Osteoblast (primary cell): ENCODE data around the gene BHLHE40. TPM values are rescaled to one million over a fixed set of nuclear protein-coding genes. Genes with fewer than 3 reads are reported as not detected.
A peak's percentile ranks its signal among the peaks of the same experiment; 100 is the strongest.

Experiments
- DNase-seq: peaks from one replicate; pipeline ENCODE4 v3.0.0; 2011; ENCODE audit warnings: low spot score, mixed read lengths; ENCODE audit not compliant: insufficient read length; ENCODE audit errors: missing footprints
- H2AFZ ChIP-seq: 2 replicates; pipeline ENCODE4 v1.6.0; 2011; ENCODE audit warnings: mild to moderate bottlenecking, low read length
- H3K27ac ChIP-seq: 2 replicates; pipeline ENCODE4 v1.5.1; 2011; ENCODE audit warnings: mild to moderate bottlenecking, low read depth, low read length, moderate library complexity
- H3K27me3 ChIP-seq: 2 replicates; pipeline ENCODE4 v1.6.0; 2012; ENCODE audit warnings: mild to moderate bottlenecking, control low read depth, inconsistent platforms, low read length, moderate library complexity; ENCODE audit not compliant: insufficient read depth
- H3K36me3 ChIP-seq: 2 replicates; pipeline ENCODE4 v1.5.1; 2011; ENCODE audit warnings: mild to moderate bottlenecking, low read length, control low read depth, moderate library complexity; ENCODE audit not compliant: insufficient read depth
- H3K4me1 ChIP-seq: 2 replicates; pipeline ENCODE4 v1.5.1; 2011; ENCODE audit warnings: mild to moderate bottlenecking, low read length, control low read depth, moderate library complexity; ENCODE audit not compliant: insufficient read depth
- H3K4me2 ChIP-seq: 2 replicates; pipeline ENCODE4 v1.6.0; 2011; ENCODE audit warnings: mild to moderate bottlenecking, low read length; ENCODE audit not compliant: insufficient read depth
- H3K4me3 ChIP-seq: fragments of 200-600 bp; sonication (generic); 3 replicates; pipeline ENCODE4 v1.5.1; 2012; ENCODE audit warnings: mild to moderate bottlenecking, low read length, inconsistent platforms; ENCODE audit not compliant: insufficient read depth
- H3K79me2 ChIP-seq: 2 replicates; pipeline ENCODE4 v1.6.0; 2012; ENCODE audit warnings: mild to moderate bottlenecking, low read length, control low read depth, inconsistent platforms; ENCODE audit not compliant: insufficient read depth
- H3K9me3 ChIP-seq: 2 replicates; pipeline ENCODE4 v1.5.1; 2011; ENCODE audit warnings: low read depth, low read length, control low read depth
- H4K20me1 ChIP-seq: 2 replicates; pipeline ENCODE4 v1.6.0; 2012; ENCODE audit warnings: mild to moderate bottlenecking, low read length, control low read depth; ENCODE audit not compliant: insufficient read depth
- total RNA-seq: library from RNA; depleted of rRNA; stranded (reverse); fragments of >200 nt; gene quantifications from 2 replicates; pipeline ENCODE4 v1.2.3, GENCODE V29; 2012
- TF ChIP-seq, protein P1 (sequence below): IDR thresholded peaks from 2 replicates; pipeline ENCODE4 v1.5.1; 2011; ENCODE audit warnings: mild to moderate bottlenecking, low read depth, low read length, moderate library complexity; ENCODE audit errors: extremely low read depth

Gene BHLHE40
- total RNA-seq, 1 donor, result 70.2 TPM

DNA sequence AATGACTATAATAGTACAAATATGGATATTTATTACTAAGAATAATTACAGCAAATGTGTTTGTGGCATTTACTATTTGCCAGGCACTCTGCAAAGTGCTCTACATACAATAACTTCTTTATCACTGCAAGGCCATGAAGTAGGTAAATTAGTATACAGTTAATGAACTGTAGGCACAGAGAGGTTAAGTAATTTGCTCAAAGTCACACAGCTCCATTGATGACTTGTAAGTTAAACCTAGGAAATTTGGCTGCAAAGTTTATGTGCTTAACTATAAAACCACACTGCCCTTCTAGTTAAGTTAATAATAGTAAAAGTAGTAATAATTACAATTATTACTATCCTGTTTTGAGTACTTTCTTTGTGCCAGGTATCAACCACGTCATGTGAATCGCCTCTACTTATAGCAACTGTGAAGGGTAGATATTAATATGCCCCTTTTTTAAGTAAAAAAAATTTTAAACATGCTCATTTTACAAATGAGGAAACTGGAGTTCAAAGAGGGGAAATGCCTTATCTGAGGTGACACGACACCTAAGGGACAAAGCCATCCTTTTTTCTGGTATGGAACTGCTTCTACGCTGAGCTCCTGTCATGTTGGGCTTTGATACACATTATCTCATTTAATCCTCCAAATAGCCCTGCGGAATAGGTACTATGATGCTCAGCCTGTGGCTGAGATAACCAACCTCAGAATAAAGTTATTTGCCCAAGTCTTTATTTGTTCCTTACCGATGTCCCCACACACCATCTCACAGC, 8.5 kb downstream of the BHLHE40 start:
- TF ChIP-seq, protein P1, sequence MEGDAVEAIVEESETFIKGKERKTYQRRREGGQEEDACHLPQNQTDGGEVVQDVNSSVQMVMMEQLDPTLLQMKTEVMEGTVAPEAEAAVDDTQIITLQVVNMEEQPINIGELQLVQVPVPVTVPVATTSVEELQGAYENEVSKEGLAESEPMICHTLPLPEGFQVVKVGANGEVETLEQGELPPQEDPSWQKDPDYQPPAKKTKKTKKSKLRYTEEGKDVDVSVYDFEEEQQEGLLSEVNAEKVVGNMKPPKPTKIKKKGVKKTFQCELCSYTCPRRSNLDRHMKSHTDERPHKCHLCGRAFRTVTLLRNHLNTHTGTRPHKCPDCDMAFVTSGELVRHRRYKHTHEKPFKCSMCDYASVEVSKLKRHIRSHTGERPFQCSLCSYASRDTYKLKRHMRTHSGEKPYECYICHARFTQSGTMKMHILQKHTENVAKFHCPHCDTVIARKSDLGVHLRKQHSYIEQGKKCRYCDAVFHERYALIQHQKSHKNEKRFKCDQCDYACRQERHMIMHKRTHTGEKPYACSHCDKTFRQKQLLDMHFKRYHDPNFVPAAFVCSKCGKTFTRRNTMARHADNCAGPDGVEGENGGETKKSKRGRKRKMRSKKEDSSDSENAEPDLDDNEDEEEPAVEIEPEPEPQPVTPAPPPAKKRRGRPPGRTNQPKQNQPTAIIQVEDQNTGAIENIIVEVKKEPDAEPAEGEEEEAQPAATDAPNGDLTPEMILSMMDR, result no peak
- H4K20me1 ChIP-seq, result peaks cover 8% of the 10 kb centered on the region
- no peak overlapping the region for H2AFZ ChIP-seq
- peaks cover 24% of the 10 kb centered on the region for H3K36me3 ChIP-seq
- peak overlapping the region; percentile 62 for H3K4me2 ChIP-seq
- H3K4me3 ChIP-seq, result peak overlapping the region; percentile 68
- no peaks in the 10 kb centered on the region for H3K27me3 ChIP-seq
- H3K27ac ChIP-seq, result peak overlapping the region; percentile 92
- DNase-seq, result no peak
- H3K9me3 ChIP-seq, result no peaks in the 10 kb centered on the region
- H3K79me2 ChIP-seq, result peaks cover 19% of the 10 kb centered on the region
- H3K4me1 ChIP-seq, result peaks cover 53% of the 10 kb centered on the region

DNA sequence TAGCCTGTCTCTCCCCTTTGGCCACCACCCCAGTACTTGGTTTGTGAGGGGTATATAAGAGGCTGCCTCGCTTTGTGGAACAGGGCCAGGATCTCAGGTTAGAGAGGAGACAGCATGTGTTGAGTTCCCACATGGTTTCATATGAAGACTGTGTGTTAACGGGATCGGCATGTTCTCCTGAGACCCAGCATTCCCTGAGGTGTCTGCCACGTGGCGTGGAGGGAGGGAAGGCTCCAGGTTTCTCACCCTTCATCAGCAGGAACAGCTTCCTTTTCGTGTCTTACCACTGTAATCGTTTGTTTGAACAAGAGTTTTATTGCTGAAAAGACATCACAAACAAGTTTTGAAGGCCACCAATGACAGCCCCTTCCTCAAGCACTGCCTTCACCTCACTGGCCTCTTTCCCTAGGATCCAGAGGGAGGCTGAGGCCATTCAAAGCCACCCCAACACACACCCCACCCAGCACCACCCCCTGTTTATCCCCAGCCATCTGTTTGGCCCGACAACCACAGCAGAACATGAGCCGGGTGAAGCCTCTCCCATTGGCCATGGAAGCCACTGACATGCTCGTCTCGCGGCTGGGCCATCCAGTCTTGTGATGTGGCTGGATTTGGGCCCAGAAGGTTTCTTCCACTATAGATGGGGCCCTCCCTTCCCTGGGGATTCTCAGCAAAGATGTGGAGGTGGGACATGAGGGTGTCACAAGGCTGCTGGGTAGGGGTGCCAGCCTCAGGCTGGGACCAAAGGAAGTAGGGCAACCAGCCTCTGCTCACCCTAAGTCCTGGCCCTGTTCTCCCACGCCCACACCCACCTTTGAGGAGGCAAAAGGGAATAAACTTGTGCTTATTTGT, 10.0 kb downstream of the BHLHE40 start:
- Histone ChIP-seq H3K36me3 (peaks cover 9% of the 10 kb centered on the region), H3K79me2 (peaks cover 4% of the 10 kb centered on the region), H3K4me2 (no peak overlapping the region), H4K20me1 (no peaks in the 10 kb centered on the region), H3K9me3 (no peaks in the 10 kb centered on the region), H3K4me1 (peaks cover 47% of the 10 kb centered on the region), H3K4me3 (no peak overlapping the region), H2AFZ (peak overlapping the region; percentile 71), H3K27me3 (no peaks in the 10 kb centered on the region), H3K27ac (peak overlapping the region; percentile 60)
- TF ChIP-seq, protein P1, result no peak
- no peak for DNase-seq

DNA sequence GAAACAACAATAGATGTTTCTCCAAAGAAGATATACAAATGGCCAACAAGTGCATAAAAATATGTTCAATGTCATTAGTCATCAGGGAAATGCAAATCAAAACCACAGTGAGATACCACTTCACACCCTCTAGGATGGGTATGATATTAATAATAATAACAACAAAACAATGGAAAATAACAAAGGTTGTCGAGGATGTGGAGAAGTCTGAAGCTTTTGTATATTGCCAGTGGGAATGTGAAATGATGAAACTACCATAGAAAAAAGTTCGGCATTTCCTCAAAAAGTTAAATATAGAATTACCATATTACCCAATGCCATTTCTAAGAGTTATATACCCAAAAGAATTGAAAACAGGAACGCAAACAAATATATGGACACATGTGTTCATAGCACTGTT, 10.8 kb downstream of the BHLHE40 start:
- no peaks in the 10 kb centered on the region for H4K20me1 ChIP-seq
- no peak overlapping the region for H2AFZ ChIP-seq
- TF ChIP-seq, protein P1, result no peak
- H3K79me2 ChIP-seq, result no peaks in the 10 kb centered on the region
- no peak overlapping the region for H3K4me2 ChIP-seq
- H3K36me3 ChIP-seq, result peaks cover 4% of the 10 kb centered on the region
- no peak for DNase-seq
- H3K4me1 ChIP-seq, result peaks cover 47% of the 10 kb centered on the region
- H3K9me3 ChIP-seq, result no peaks in the 10 kb centered on the region
- H3K27ac ChIP-seq, result peak overlapping the region; percentile 60
- H3K27me3 ChIP-seq, result no peaks in the 10 kb centered on the region
- no peak overlapping the region for H3K4me3 ChIP-seq

DNA sequence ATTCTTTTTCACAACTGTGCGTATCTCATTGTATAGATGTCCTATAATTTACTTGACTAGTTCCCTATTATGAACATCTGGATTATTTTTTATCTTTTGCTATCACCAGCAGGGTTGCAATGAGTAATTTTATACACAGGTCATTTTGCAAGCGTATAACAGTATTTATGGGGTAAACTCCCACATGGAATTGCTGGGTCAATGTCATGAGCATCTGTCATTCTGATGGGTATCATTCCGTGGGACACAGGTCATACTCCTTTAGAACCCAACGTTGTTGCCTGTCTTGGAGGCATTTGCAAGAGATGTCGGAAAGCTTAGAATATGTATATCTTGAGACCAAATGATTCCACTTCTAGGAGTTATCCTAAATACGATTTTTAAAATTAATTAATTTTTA, 12.9 kb downstream of the BHLHE40 start:
- Histone ChIP-seq H4K20me1 (no peaks in the 10 kb centered on the region), H2AFZ (no peak overlapping the region), H3K79me2 (no peaks in the 10 kb centered on the region), H3K4me3 (no peak overlapping the region), H3K27me3 (no peaks in the 10 kb centered on the region), H3K36me3 (no peaks in the 10 kb centered on the region), H3K4me2 (no peak overlapping the region), H3K9me3 (no peaks in the 10 kb centered on the region), H3K4me1 (peaks cover 43% of the 10 kb centered on the region), H3K27ac (no peak overlapping the region)
- TF ChIP-seq, protein P1, result no peak
- DNase-seq, result no peak
